ENCODE results near the gene CEP170B.
"Not testable (repeated sequence)": the region's sequence is repeated elsewhere in the genome, so short reads cannot be mapped to it uniquely, and the experiment has no call there.

The CEP170B gene

GRCh38 chr14:104900639-104901512, 35.8 kb downstream of the CEP170B start:
- FAIRE-seq (peak; percentile 50), DNase-seq (ENCODE audit: extremely low spot score, insufficient read length, low read depth) (no peak)

GRCh38 chr14:104903990-104904389, 38.9 kb downstream of the CEP170B start:
- FAIRE-seq (no peak), DNase-seq (ENCODE audit: extremely low spot score, insufficient read length, low read depth) (no peak)

- DNase-seq (ENCODE audit: extremely low spot score, insufficient read length, low read depth); FAIRE-seq: not testable (repeated sequence)
Observed at GRCh38 chr14:104904650-104905578, 39.8 kb downstream of the CEP170B start.

GRCh38 chr14:104905579-104905933, 40.5 kb downstream of the CEP170B start:
- FAIRE-seq; DNase-seq (ENCODE audit: extremely low spot score, insufficient read length, low read depth): not testable (repeated sequence)

GRCh38 chr14:104908303-104908702, 43.2 kb downstream of the CEP170B start:
- FAIRE-seq (no peak), DNase-seq (ENCODE audit: extremely low spot score, insufficient read length, low read depth) (no peak)

- FAIRE-seq (no peak), DNase-seq (ENCODE audit: extremely low spot score, insufficient read length, low read depth) (no peak)
Observed at GRCh38 chr14:104912053-104912452, 47.0 kb downstream of the CEP170B start.

GRCh38 chr14:104913435-104913834, 48.4 kb downstream of the CEP170B start:
- FAIRE-seq = no peak
- DNase-seq (ENCODE audit: extremely low spot score, insufficient read length, low read depth) = no peak

GRCh38 chr14:104917116-104917515, 52.0 kb downstream of the CEP170B start:
- DNase-seq (ENCODE audit: extremely low spot score, insufficient read length, low read depth) = no peak
- no peak for FAIRE-seq

- no peak for FAIRE-seq
- no peak for DNase-seq (ENCODE audit: extremely low spot score, insufficient read length, low read depth)
Observed at GRCh38 chr14:104917993-104918392, 52.9 kb downstream of the CEP170B start.

GRCh38 chr14:104919152-104919992, 54.3 kb downstream of the CEP170B start:
- not testable (repeated sequence) for DNase-seq (ENCODE audit: extremely low spot score, insufficient read length, low read depth); FAIRE-seq

GRCh38 chr14:104919993-104920315, 54.9 kb downstream of the CEP170B start:
- no peak for FAIRE-seq

GRCh38 chr14:104923640-104924420, 58.8 kb downstream of the CEP170B start:
- DNase-seq (ENCODE audit: extremely low spot score, insufficient read length, low read depth) = no peak
- no peak for FAIRE-seq

More at GRCh38 chr14:104919993-104920315, 54.9 kb downstream of the CEP170B start:
- DNase-seq (ENCODE audit: extremely low spot score, insufficient read length, low read depth) = no peak

- DNase-seq (ENCODE audit: extremely low spot score, insufficient read length, low read depth) (no peak), FAIRE-seq (peak; percentile 73)
Observed at GRCh38 chr14:104924421-104925213, 59.5 kb downstream of the CEP170B start, which contains the start of gene PLD4. PLD4 (plus strand) TSS chr14:104924879; CDS start chr14:104927141, 2,262 bp downstream.

- no peak for DNase-seq (ENCODE audit: extremely low spot score, insufficient read length, low read depth)
- FAIRE-seq = no peak
Observed at GRCh38 chr14:104925214-104925854, 60.3 kb downstream of the CEP170B start.

- FAIRE-seq = no peak
Observed at GRCh38 chr14:104925855-104926609, 61.0 kb downstream of the CEP170B start.

GRCh38 chr14:104926619-104927431, 61.8 kb downstream of the CEP170B start:
- DNase-seq (ENCODE audit: extremely low spot score, insufficient read length, low read depth) = peak; percentile 73
- peak; percentile 100 for FAIRE-seq

More at GRCh38 chr14:104925855-104926609, 61.0 kb downstream of the CEP170B start:
- no peak for DNase-seq (ENCODE audit: extremely low spot score, insufficient read length, low read depth)

All from GM18507 (cell line).